Stimulated activated CD8-positive, alpha-beta memory T cell treated with anti-CD3 and anti-CD28 coated beads, Interleukin-12 subunit alpha, Interleukin-12 subunit beta, amount 100 ng/mL, for 1 hour (primary cell): ENCODE measurements around the gene TSSC4.

Experiments
- DNase-seq: peaks from one replicate; pipeline ENCODE4 v3.0.0-alpha.2; 2020; ENCODE audit warnings: low read depth

The TSSC4 gene

DNA sequence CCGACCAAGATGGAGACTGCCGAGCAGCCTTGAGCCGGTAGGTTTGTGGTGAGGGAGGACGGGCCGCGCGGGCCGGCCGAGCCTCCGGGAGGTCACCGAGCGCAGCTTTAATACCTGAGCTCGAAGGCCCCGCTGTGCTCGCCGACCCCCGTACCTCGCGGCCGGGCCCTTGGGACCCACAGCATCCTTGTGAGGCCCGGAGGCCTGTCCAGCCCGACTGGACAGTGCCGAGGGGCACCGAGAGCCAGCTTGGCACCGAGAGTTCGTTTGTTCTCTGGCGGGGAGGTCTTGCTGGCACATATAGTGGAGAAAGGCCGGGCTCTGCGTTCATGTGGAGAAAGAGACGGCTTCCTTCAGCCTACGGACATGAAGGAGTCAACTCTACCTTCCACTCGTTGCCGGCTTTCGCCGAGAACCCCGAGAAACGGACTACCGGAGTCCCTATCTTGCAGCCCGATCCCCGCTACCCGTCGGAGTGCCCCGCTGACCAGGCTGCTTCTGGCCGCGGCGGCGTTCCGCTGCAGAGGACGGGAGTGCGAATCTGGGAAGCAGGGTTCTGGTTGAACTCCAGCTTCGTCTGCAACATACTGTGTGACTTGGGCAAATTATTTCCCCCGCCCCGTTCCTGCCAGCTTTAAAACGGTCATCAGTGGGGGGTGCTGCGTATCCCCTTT is 349 bp downstream of the TSSC4 start:
- no peak for DNase-seq

DNA sequence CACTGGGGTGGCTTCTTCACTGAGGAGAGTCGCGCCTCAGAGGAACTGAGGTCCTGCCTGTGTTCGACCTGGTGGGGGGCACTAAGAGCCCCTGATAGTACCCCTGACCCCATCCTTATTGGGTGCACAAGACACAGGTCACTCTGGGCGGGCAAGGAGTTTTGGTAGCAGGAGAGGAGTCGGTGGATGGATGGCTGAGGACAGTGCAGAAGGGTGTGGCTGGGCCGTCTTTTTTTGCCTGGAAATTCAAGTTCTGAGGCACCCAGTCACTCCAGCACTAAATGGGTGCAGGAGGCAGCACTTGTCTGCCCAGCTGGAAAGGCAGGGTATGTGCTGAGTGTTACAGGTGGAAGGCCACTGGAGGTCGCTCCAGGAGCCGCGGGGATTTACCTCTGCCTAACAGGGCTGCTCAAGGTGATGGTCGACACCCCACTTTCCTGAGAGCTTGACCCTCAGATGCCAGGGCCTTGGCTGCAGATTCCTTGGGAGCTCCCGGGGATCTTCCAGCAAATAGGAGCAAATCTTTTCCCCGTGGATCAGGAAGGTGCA is 960 bp downstream of the TSSC4 start:
- DNase-seq, result no peak

DNA sequence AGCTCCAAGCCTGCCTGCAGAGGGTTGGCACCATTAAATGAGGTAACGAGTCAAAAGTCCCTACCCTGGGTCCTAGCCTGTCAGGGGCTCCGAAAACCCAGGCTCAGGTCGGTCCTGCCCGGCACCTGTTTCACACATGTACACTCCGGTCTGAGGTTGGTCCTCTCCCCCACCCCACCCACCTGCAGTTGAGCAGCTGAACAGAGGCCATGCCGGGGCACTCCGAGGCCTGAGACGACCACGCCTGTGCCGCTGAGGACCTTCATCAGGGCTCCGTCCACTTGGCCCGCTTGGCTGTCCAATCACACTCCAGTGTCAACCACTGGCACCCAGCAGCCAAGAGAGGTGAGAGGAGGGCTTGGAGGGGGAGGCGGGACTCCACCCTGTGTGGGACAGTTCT is 1.6 kb downstream of the TSSC4 start:
- no peak for DNase-seq

DNA sequence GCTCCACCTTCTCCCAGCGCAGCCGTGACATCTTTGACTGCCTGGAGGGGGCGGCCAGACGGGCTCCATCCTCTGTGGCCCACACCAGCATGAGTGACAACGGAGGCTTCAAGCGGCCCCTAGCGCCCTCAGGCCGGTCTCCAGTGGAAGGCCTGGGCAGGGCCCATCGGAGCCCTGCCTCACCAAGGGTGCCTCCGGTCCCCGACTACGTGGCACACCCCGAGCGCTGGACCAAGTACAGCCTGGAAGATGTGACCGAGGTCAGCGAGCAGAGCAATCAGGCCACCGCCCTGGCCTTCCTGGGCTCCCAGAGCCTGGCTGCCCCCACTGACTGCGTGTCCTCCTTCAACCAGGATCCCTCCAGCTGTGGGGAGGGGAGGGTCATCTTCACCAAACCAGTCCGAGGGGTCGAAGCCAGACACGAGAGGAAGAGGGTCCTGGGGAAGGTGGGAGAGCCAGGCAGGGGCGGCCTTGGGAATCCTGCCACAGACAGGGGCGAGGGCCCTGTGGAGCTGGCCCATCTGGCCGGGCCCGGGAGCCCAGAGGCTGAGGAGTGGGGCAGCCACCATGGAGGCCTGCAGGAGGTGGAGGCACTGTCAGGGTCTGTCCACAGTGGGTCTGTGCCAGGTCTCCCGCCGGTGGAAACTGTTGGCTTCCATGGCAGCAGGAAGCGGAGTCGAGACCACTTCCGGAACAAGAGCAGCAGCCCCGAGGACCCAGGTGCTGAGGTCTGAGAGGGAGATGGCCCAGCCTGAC is 2.5 kb downstream of the TSSC4 start:
- DNase-seq, result no peak

DNA sequence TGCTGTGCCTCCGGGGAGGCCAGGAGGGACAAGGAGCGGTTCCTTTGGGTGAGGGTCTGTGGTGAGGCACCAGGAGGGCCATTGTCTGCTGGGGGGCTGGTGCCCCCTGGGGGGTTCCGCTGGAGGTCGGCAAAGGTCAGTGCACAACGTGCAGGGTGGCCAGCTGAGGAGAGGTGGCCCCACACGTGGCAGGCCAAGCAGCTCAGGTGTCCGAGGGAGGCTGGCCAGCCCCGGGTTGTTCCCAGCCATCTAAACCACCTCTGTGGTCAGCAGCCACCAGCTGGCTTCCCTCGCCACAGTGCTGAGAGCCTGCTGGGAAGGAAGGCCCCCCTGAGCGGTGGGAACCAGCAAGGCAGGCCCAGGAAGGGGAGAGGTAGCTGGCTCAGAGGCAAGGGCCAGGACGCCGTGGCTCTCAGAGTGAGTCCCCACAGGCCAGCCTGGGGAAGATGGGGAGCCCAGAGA is 4.2 kb downstream of the TSSC4 start:
- DNase-seq, result no peak

DNA sequence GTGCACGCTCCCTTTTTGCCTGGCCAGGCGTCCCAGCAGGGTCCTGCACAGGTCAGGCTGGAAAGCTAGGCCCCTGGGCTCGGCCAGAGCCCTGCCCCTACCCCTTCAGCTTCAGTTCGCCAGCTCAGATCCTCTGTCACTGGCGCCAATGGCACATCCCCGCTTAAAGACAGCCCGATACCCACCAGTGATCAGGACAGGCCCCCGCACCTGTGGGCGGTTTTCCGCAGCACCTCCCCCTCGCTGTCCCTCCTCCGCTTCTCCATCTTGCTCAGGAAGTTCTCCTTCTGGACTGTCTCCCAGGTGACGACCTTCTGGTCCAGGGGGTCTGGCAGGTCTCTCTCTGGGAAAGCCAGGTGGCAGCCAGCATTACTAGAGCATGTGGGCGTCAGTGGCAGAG is 5.9 kb downstream of the TSSC4 start:
- DNase-seq, result no peak

DNA sequence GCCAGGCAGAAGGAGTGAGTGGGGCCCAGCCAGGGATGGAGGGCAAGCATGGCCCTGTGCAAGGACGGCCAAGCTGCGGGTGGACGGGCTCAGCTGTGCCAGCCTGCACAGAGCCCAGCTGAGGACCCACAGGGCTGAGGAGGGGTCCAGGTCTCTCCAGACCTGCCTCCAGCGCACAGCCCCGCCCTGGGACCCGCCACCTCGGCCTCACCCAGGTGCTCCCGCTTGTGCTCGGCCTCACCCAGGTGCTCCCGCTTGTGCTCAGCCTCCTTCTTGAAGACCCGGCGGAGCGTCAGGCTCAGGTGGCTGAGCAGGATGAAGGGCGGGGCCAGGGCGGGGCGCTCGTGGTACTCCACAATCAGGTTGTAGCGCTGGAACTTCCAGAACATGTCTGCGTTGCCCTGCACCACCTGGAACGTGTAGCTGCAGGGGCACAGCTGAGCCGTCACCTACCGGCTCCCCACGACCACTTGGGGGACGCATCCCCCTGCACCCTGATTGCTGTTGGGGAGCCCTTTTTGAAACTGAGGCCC is 6.4 kb downstream of the TSSC4 start:
- DNase-seq, result no peak

DNA sequence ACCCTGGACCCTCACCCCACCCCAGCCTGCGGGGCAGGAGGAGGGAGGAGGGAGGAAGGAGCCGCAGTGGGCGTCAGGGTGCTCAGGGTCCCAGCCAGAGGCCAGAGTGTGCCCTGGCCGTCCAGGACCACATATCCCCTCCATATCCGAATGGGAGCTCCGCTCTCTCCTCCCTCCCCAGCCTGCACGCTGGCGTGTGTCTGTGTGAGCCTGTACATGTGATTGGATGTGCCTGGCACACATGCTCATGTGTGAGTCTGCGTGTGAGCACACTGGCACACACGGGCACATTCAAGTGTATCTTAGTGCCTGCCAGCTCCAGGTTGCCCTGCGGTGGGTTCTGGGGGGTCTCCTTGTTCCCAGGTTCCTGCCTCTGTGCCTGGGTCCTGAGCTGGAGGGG is 8.1 kb downstream of the TSSC4 start:
- no peak for DNase-seq

DNA sequence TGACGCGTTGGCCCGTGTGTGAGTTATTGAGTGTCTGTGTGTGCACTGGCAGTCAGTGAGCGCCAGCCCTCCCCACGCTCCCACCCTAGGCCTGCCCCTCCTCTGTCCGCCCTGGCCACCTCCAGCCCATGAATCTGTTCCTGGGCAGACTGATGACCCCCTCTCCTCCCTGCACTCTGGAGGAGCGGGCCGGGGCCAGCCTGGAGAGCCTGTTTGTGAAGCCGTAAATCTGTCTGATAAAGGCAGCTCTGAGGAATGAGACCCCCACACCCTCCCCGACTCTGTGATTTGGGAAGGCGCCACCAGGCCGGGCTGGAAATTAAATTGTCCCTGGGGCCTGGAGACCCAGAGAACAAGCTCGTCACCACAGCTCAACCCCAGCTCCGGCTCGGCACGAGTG is 8.6 kb downstream of the TSSC4 start:
- DNase-seq, result no peak

DNA sequence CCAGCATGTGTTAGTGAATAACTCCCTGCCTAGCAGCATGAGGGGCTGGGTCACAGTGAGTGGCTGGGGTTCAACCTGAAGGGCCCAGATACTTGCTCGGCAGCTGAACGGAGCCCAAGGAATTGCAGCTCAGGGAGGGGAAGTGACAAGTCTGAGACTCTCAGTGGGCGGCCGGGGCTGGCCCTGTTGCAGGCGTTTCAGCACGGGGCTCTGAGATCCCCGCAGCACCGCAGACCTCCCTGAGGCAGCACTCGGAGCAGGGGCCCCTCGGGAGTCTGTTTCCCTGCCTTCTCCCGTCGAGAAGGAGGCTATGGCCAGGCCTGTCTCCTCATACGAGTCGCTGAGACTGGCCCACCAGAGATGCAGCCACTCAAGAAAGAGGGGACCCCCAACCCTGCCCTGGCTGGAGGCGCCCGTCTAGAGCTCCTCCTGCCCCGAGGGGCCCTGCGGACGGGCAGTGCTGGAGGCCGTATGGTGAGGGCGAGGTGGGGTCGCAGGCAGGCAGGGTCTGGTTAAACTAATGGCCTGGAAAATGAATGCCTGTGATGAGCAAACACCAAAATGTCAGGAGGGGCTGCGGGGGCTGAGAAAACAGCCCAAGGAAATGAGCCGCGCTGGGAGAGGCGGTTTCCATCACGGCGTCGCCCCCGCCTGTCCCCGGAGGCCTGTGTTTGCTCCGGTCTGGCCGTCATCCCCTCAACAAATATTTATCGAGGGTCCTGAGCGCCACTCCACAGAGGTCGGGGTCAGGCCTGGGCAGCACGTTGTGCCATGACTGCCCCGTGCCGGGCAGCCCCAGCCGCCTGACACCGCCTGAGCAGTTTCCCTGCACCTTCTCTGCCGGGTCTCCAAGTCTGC is 9.3 kb downstream of the TSSC4 start:
- no peak for DNase-seq

DNA sequence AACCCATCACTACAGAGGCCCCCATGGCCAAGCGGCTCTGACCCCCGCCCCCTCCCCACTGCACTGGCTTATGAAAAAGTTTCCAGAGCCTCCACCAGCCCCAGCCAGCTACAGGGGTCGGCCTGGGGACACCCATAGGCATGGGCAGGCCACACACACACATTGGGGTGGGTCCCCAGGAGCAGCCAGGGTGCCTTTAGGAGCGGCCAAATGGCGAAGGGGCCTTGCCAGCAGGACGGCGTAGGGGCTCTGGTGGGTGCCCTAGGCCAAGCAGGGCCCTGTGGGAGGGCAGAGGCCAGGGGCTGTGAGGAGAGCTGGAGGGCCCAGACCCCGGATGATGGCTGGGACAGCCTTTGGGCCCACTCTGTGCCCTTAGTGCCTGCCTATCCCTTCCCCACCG is 10.1 kb downstream of the TSSC4 start:
- no peak for DNase-seq

DNA sequence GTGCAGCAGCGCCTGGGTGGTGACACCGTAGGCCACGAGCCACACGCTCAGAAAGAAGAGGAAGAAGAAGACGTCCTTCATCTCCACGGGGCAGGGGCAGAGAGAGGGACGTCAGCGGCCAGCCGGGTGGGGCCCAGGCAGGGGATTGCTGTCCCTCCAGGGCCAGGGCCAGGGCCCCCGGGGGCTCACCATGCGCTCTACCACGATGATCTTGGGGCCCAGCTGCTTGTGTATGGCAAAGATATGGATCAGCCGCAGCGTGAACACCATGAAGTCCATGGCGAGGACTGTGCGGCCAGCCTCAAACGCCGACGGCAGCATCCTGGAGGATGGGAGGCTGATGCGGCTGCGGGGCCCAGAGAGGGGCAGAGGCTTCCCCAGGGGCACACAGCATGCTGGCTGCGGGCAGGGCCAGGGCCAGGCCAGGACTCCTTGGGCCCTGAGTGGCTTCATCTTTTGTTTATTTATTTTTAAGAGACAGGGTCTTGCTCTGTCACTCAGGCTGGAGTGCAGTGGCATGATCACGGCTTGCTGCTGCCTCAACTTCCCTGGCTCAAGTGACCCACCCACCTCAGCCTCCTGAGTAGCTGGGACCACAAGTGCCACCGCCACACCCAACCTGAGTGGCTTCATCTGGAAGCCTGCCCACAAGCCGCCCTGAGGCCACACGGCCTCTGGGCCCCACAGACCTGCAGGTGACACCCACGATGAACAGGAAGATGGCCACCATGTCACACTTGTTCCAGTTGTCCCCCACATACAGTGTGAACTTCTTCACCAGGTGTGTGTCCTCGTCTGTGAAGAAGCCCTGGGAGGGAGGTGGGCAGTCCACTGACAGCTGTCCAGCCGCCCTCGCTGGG is 11.1 kb downstream of the TSSC4 start:
- no peak for DNase-seq

DNA sequence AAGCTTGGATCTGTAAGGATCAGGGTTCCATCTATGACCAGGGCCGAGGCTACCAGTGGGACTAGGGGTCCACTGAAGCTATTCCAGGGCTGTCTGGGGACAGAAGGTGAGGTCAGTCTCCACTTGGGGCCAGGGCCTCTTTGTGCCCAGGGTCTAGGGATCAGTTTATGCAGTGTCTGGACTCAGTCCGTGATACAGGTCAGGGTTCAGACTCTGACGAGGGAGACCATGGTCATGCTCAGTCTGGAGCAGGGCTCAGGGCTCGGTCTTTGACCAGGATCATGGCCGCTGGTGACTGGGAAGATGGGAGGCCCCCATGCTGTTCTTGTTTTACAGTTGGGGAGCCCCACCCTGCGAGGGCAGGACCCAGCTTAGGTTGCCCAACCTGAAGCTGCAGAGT is 11.8 kb downstream of the TSSC4 start:
- no peak for DNase-seq

DNA sequence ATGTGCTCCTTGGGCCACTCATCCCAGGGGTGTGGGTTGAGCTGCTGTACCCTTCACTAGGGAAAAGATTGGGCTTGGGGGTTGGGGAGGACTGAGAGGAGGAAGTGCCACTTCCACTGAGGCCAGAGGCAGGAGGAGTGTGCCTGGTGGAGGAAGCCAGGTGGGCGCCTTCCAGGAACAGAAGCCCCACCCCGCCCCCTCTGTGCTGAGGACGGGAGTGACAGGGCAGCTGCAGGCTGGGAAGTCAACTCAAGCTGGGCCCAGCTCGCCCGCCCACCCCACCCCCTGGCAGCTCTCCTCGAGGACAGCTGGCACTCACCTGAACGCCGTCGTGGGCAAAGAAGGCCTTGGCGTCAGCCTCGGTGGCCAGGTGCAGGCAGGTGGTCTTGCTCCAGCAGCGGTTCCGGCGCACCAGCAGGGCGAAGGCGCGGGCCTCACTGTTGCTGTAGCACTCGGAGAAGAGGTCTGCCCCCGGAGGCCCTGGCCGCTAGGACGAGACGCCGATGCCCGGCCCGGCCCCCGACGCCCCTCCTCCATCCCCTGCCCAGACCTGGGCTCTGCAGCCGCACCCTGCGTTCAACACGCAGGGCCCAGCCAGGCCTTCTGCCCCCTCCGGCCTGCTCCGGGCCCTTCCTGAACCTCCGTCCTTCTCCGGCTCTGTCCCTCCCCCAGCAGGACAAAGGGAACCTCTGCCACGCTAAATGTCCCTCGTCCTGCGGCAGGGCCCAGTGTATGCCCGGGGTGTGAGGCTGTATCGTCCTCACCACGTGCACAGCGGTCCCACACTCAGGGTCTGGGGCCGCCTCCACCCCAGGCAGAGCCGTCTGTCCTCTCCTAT is 13.4 kb downstream of the TSSC4 start:
- DNase-seq, result no peak

DNA sequence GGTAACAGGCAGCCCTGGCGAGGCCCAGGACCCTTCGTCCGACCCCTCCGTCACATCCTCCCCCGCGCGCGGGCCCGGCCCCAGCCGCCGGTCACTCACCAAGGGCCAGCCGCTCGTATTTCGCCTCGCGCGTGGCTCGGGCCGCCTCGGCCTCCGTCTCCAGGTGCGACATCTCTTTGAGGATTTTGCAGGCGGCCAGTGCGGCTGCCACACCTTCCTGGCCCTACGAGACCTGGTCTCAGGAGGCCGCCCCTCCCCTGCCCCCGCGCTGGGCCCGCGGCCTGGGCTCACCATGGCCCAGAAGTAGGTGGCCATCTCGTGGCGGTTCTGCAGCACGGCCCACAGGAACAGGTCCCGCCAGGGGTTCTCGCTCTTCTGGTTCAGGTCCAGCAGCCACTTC is 14.1 kb downstream of the TSSC4 start:
- DNase-seq, result no peak

DNA sequence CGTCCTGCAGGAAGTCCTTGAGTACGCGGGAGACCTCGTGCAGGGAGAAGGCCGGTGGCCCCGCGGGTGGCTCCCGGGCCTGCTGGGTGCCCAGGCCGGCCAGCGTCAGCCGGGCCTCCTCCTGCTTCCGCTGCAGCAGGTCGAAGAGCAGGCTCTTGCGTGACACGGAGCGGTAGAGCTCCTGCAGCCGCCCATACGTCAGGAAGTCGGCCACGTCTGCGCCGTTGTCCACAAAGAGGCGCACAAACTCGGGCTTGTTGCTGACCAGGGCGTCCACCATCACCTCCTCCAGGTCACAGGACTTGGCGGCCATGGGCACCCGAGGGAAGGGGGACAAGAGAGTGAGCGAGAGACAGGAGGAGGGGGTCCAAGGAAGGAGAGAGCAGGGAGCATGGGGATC is 14.6 kb downstream of the TSSC4 start:
- DNase-seq, result no peak

DNA sequence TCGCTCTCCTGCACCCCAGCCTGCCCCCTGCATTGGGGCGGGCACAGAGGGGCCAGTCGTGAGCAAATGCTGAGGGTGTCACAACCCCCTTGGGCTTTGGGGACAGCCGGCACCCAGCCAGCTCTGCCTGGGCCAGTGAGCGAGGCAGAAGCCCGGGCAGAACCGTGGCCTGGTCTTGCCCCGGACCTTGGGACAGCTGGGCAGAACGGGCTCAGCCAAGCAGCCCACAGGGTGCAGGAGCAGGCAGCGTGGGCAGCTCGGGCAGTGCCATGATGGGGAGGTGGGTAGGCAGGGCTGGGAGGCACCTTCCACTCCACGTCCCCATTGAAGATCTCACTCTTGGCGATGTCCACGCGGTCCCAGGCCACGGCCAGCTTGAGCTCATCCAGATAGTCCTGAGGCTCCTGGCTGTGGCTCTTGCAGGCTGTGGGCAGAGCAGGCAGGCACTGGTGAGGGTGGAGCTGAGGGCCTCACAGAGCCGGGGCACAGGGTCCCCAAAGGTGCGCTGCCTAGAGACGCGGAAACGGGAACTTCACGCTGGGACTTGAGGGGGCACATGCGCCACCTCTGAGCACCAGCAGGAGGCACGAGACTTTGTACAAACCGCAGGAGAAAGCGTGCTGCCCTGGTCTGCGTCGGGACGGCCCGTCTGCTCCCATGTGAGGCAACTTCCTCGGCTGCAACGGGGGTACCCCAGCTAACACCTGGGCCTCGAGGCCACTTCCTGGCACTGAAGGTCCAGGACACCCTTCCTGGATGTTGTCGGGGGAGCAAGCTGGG is 15.2 kb downstream of the TSSC4 start:
- DNase-seq, result no peak

DNA sequence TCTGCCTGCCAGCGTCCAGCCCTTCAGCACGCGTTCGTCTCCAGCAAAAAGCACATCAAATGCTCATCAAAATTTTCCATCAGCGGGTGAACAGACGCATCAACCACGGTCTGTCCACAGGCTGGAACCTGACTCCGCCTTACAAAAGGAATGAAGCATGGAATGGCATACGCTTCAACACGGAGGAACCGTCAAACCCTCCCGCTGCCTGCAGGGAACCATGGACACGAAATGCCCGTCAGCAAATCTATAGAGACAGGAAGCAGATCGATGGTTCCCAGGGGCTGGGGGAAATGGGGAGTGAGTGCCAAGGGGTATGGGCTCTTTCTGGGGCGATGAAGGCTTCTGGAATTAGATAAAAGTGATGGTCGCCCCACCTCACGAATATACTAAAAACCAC is 16.2 kb downstream of the TSSC4 start:
- no peak for DNase-seq

DNA sequence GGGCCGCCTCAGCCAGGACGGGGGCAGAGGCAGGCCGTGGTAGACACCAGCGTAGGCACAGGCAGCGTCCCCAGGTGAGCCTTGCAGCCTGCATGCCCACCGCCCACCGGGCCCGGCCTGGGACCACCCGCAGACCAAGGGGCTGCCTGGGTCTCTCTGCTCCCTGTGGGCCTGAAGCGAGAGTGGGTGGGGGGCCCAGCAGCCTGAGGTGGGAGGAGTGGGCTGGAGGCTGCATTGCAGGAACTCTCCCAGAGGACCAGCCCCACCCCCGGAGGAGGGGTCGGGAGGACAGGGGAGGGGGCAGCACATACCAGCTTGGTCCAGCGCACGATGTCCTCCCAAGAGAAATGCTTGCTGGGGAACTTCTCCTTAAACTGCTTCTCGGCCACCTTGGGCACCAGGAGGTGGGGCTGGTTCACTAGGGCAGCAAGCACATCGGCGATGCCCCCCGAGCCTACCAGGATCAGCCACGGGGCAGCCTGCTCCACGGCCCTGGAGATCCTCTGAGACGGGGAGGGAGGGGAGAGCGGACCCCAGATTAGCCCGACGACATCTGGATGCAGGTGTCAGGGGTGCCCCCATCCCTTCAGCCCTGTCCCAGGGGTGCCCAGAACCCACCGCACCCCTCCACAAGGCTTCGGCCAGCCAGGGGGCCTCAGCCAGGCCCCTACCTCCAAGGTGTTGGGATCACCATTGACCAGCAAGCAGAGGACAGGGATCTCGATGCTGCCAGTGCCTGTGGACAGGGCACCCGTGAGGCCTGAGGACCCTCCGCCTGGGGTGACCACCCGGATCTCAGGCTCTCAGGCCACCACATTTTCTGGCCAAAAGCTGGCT is 17.5 kb downstream of the TSSC4 start:
- DNase-seq, result no peak
